GM18508 (cell line): ENCODE results near the gene CYP3A4.
"Not testable (repeated sequence)": the region's sequence is repeated elsewhere in the genome, so short reads cannot be mapped to it uniquely, and the experiment has no call there.

Experiments used
- ATAC-seq: cut with Tn5 transposase; IDR thresholded peaks from one replicate; pipeline ENCODE4 v1.9.1; 2021; ENCODE audit warnings: moderate number of reproducible peaks; ENCODE audit not compliant: insufficient read depth, unreplicated experiment

The CYP3A4 gene

DNA sequence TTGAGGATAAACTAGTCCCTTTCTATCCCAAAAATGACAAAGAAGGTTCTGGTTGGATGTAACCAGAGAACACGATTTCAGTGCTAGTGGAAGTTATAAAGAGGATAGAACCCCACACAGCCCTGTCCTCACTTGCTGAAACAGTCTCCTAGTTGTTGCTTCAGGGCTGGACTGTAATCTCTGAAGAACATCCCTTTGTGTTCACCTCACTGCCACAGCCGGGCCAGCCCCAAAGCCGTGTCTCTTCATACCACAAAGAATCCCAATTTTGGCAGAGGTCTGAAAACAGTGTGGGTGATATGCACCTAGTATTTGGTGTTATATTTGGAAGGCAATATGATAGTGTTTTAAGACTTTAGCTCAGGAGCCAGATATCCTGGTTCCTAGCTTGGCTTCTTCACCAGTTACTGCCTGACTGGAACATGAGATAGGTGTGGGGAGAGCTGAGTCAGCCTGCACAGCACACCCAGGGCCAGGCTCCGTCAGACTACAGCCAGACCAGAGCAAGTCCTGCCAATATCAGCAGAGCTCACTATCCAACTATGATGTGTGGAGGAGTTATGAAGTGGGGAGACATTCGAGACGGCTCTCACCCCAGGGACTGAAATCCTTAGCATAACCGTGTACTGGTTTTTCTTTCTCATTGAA is 21.2 kb downstream of the CYP3A4 start:
- no peak for ATAC-seq

DNA sequence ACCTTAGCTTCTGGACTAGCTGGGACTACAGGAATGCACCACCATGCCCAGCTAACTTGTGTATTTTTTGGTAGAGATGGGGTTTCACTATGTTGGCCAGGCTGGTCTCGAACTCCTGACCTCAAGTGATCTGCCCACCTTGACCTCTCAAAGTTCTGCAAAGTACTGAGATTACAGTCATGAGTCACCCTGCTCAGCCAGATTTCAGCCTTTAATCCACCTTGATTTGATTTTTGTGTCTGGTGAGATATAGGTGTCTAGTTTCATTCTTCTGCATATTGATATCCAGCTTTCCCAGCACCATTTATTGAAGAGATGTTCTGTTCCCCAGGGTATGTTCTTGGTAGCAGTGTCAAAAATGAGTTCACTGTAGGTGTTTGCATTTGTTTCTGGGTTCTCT is 28.9 kb downstream of the CYP3A4 start:
- no peak for ATAC-seq

DNA sequence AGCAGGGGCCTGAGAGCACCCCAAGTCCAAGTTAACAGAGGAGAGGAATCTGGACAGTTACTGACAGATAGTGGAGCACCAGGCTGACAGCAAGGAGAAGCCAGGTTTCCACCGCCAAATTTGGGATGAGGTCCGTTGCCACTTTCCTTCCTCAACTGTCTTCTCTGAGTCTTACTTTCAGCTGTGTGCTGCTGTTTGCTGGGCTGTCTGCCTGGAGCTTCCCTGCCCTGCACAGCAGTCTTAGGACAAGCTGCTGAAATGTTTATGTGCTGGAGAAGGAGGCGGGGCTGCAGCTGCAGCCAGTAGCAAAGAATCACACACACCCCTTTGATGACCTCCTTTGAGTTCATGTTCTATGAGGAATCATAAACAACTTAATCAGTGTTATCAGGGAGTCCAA is 31.6 kb downstream of the CYP3A4 start:
- ATAC-seq, result no peak

DNA sequence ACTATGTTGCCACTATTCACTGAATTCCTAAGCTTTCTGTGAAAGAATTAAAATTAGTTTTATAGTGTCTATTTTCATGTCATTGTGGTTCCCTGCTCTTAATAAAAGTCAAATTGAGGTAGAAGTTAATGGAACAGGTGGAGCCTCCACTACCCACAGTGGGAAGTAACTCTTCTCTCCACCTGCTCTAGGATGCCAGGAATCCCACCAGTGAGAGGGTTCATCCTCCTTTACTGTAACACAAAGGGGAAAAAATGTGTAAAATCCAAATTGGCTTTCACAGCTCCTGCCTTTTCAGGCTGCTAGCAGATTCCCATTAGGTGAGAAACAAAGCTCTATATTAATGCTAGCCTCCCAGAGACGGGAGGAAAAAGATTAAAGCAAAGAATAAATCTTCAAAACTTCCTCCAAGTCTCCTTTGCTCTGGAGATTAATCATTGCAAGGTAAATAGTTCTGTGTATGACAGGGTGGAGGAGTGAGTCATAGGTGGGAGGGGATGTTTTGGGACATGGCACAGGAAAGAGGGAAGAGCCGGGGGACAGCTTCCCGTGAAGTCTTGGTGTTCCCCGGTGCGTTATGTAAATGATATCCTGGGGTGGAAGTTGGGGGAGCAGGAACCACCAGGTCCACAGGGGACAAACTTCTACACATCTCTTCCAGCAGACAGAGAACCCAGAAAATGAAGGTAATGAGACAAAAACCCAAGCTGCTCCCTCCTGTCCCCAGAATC is 32.5 kb downstream of the CYP3A4 start:
- not testable (repeated sequence) for ATAC-seq

DNA sequence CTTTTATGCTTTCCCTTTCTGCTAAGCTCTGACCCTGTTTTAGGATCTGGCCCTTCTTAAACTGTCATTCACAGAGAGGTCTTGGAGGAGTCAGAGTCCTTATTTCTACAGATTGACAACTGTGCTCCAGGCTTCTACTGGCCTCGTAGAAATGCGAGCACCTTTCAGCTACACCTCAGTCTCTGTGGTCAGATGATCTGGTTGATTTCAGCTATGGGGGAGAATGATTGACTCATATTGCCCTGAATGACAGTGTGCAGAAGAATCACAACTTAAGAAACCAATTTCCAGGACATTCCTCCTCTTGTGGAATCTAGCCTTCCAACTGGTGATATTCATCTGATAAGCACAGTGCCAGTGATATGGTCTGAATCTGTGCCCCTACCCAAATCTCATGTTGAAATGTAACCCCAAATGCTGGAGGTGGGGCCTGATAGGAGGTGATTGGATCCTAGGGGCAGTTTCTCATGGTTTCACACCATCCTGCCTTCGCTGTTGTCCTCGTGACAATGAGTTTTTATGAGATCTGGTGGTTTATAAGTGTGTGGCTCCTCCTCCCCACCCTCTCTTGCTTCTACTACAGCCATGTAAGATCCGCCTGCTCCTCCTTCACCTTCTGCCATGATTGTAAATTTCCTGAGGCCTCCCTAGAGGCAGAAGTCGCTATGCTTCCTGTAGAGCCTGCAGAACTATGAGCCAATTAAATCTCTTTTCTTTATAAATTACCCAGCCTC is 35.0 kb downstream of the CYP3A4 start:
- ATAC-seq, result no peak

DNA sequence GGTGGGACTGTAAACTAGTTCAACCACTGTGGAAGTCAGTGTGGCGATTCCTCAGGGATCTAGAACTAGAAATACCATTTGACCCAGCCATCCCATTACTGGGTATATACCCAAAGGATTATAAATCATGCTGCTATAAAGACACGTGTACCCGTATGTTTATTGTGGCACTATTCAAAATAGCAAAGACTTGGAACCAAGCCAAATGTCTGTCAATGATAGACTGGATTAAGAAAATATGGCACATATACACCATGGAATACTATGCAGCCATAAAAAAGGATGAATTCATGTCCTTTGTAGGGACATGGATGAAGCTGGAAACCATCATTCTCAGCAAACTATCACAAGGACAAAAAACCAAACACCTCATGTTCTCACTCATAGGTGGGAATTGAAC is 37.1 kb downstream of the CYP3A4 start:
- ATAC-seq, result not testable (repeated sequence)

DNA sequence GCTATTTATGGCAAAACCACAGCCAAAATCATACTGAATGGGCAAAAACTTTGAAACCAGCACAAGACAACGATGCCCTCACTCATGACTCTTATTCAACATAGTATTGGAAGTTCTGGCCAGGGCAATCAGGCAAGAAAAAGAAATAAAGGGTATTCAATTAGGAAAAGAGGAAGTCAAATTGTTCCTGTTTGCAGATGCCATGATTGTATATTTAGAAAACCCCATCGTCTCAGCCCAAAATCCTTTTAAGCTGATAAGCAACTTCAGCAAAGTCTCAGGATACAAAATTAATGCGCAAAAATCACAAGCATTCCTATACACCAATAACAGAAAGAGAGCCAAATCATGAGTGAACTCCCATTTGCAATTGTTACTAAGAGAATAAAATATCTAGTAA is 38.6 kb downstream of the CYP3A4 start:
- not testable (repeated sequence) for ATAC-seq

DNA sequence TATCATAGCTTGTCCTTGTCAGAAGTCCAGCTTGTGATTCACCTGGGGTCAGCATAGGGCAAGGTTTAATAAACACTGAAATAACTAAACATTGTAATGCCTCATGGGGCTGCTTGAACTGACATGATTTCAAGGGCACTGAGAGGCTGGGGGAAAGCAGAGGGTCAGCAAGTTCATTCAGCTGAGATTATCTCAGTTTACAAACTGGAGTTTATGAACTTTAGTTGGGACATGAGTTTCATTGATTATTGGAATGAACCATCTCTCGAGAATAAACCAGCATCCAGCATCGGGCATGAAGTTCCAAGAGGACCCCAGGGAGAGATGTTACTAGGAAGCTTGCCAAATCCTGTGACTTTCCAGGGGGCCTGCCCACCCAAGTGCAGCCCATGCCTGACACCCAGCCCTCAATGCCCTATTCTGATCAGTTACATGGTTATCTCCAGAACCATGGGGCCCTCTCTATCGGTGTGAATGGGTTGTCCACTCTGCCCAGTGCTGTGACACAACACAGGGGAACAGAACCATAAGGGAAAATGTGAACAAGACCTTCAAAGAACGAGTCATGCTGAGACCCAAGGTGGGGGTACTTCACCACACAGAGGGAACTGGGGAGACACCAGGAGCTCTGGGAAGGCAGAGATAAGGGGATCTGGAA is 41.1 kb downstream of the CYP3A4 start:
- no peak for ATAC-seq

DNA sequence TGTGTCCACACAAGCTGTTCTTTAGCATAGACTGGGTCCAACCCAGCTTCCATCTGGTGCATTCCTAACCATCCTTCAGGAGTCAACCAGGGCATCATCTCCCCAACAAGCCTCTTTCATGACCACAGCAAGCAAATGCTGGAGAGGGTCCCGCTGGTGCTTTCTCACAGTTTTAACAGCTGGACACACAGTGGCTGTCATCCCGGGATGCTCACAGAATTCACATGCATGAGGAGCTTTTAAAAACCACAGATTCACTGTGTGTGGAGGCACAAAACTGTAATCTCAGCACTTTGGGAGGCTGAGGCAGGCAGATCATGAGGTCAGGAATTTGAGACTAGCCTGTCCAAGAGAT is 42.6 kb downstream of the CYP3A4 start:
- ATAC-seq, result no peak

DNA sequence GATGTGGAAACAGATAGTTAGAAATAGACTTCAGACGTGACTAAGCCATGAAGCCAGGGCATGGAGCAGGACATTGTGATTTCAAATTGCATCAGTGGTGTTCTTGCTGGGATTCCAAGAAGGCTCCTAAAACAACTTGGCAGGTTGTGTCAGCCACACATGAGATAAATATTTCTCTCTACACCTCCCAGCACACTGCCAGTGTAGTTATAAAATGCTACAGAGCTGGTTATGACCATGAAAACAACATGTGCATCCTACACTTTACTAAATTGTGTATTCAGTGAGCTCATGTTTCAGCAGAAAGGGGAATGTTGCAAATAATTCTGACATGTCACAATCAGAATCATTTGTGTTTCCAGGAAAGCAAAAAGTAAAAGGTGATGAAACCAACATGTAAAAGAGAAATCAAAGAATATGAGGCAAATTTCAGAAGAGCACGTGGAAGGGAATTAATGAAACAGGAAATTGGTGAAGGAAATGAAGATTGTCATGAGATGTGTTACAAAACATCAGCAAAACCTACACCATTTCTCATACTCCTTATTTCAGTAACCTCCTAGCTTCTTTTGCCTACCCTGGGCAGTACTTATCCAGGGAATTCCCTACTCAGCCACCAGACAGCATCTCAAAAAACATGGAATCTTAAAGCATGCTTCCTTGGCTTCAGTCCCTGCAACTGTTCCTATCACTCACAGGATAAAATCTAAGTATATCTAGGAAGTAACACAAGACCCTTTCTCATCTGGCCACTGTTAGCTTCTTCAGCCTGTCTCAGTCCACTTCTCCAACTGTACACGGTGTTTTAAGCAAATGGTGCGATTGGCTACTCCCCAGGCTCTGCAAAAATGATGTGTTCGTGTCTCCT is 43.2 kb downstream of the CYP3A4 start:
- no peak for ATAC-seq

DNA sequence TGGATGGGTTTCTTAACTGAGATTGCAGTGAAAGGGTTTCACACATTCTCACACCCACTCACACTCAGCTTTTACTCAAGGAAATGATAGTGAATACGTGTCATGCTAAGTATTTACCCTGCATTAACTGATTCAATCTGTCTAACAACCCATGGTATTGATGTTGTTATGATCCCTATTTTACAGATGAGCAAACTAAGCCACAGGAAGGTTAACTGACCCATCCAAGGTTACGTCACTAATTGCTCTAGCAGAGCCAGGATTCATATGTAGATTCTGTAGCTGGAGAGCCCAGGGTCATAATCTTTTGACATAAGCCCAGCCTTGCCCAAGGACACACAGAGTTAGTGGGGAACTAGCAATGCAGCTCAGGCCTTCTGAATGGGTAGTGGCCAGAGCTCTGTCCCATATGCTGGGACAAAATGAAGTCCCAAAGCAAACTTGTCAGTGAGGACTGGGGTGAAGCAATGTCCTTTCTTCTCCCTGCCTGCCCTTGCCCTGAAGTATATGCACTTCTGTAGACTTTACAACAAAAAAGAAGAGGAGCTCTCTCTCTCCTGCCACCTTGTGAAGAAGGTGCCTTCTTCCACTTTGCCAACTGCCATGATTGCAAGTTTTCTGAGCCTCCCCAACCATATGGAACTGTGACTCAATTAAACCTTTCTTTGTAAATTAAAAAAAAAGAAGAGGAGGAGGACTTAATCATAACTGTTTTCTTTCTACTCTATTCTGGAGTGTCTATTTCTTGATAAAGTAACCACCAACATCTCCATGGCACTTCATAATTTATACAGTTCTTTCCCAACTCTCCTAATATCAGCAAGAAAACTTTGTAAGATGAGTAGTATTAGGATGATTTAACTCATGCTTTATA is 44.0 kb downstream of the CYP3A4 start:
- no peak for ATAC-seq

DNA sequence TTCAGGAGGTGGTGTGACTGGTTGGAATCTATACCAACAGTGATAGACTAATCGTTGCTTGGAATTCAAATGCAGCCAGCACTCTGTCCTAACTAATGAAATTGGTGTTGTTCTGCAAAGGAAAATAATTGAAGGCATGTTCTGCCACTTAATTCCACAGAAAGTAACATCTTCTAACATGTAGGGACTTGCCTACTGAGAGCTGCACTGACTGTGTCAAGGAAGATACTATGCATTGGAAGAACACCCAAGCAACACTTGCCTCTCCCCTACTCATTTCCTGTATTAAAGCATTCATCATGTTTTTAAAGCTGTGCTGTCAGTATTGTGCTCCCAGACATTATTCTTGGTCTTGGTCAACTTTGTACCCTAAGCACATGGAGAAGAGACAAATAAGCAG is 46.3 kb downstream of the CYP3A4 start:
- ATAC-seq, result no peak

DNA sequence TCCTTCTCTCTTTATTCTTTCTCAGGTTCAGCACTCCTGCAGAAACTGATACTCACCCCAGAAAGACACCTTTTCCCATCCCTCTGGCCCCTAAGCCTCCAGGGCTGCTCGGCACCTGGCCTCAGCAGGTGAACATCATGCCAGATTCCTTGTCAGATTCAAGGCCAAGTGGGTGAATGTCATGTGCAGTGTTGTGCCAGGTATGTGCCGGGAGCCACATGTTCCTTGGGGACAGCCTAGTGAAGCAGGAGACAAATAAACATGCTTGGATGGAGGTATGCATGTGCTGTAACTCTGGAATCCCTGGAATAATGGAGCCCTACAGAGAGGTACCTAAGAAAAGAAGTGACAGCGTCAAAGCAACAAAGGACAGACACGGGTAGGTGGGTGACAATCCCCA is 47.3 kb downstream of the CYP3A4 start:
- ATAC-seq, result not testable (repeated sequence)

DNA sequence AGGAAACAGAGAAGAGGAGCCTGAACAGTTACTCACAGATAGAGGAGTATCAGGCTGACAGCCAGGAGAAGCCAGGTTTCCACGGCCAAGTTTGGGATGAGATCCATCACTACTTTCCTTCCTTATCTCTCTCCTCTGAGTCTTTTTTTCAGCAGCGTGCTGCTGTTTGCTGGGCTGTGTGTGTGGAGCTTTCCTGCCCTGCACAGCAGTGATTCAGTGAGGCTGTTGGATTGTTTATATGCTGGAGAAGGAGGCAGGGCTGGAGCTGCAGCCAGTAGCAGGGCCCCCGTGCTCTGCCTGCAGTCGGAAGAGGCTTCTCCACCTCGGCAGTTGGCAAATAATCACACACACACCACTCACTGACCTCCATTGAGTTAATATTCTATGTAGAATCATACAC is 49.0 kb downstream of the CYP3A4 start, which contains the start of gene CYP3A7:
Gene CYP3A7 (minus strand): TSS at position 210 of the 400 bp plus-strand sequence. CDS start 103 bp downstream, at position 107.
- no peak for ATAC-seq

DNA sequence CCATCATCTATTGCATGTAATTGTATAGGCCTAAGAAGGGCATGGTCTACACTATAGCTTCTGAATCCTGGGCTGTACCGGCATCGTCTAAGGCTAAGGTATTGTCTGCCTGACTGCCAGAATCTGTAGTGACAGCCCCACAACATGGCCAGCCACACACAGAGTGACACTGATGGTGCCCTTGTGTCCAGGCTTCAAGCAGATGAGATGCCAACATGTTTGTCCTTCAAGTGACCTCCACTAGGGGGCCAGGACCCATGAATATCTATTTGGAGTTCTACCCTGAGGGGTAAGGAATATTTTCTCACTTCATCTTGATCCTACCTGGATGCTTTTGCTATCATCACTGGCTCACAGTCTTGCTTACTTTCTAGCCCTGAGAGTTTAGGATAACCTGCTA is 50.5 kb downstream of the CYP3A4 start:
- ATAC-seq, result no peak

DNA sequence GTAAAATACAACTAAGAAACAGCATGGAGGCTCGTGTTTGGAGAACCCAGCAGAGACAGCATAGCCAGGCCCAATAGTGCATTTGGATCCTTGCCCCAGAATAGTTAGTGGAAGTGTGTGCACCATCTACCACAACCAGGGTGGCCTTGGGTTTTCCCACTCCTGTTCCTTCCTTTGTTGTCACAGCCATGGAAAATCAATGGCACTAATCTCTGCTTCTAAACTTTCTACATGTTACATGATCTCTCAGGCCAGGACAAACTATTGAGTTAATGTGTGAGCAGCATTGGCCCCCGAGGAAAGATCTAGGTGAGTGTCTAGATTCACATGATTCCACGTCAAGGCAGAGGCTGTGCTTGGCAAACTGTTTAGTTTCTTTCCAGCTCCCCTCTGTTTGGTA is 51.0 kb downstream of the CYP3A4 start:
- no peak for ATAC-seq

DNA sequence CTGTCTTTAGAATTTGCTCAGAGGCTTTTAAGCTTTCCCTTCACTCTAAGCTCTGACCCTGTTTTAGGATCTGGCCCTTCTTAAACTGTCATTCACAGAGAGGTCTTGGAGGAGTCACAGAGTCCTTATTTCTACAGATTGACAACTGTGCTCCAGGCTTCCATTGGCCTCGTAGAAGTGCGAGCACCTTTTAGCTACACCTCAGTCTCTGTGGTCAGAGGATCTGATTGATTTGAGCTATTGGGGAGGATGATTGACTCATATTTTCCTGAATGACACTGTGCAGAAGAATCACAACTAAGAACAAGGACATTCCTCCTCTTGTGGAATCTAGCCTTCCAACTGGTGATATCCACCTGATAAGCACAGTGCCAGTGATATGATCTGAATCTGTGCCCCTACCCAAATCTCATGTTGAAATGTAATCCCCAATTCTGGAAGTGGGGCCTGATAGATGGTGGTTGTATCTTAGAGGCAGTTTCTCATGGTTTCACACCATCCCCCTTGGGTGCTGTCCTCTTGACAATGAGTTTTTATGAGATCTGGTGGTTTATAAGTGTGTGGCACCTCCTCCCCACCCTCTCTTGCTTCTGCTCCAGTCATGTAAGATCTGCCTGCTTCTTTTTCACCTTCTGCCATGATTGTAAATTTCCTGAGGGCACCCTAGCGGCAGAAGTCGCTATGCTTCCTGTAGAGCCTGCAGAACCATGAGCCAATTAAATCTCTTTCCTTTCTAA is 52.2 kb downstream of the CYP3A4 start:
- no peak for ATAC-seq

DNA sequence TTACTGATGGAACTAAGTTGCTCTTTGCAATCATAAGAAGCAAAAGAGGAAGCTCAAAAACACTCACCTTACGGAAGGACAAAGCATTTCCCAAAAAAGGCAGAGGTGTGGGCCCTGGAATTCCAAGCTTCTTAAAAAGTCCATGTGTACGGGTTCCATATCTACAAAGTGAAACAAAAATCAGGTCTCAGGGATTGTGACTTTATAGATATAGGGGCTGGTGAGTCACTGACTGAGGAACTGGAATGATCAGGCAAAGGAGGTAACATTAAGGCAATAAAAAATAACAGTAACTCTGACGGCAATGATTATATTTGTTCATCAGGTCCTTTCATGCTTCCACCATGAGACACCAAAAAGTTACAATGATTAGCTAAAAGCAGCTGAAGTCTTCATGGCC is 53.0 kb downstream of the CYP3A4 start:
- no peak for ATAC-seq
